Fibroblast of lung (primary cell): ENCODE data around the gene CD8B2. TPM values are rescaled to one million over a fixed set of nuclear protein-coding genes. Genes with fewer than 3 reads are reported as not detected.

Source experiments
- DNase-seq, 2 donors: peaks; one replicate each; pipeline versions ENCODE4 v3.0.0 to v3.0.0-alpha.2; 2010; ENCODE audit warnings: low read depth in 2 of 2
- H2AFZ ChIP-seq: 2 replicates; pipeline ENCODE4 v1.5.1; 2012; ENCODE audit warnings: low read length, control low read depth, inconsistent platforms
- H3K27ac ChIP-seq: 2 replicates; pipeline ENCODE4 v1.5.1; 2011; ENCODE audit warnings: low read length, control low read depth; ENCODE audit not compliant: insufficient read depth
- H3K27me3 ChIP-seq: 2 replicates; pipeline ENCODE4 v1.5.1; 2011; ENCODE audit warnings: mild to moderate bottlenecking, low read length; ENCODE audit not compliant: control insufficient read depth, insufficient read depth
- H3K36me3 ChIP-seq: 2 replicates; pipeline ENCODE4 v1.5.1; 2011; ENCODE audit warnings: low read length; ENCODE audit not compliant: control insufficient read depth, insufficient read depth
- H3K4me1 ChIP-seq: 2 replicates; pipeline ENCODE4 v1.5.1; 2011; ENCODE audit warnings: low read length; ENCODE audit not compliant: control insufficient read depth, insufficient read depth; ENCODE audit errors: extremely low read depth
- H3K4me2 ChIP-seq: 2 replicates; pipeline ENCODE4 v1.5.1; 2011; ENCODE audit warnings: low read length, control low read depth; ENCODE audit not compliant: insufficient read depth; ENCODE audit errors: extremely low read depth
- H3K4me3 ChIP-seq, 4 experiments: fragments of 200-600 bp in 1 of 4; sonication (generic) in 1 of 4; replicated peaks in 1 of 4; 2 replicates each; pipeline ENCODE4 v1.5.1; 2011 to 2016; ENCODE audit warnings: low read length in 4 of 4, low read depth in 3 of 4, mild to moderate bottlenecking in 3 of 4, control low read depth in 2 of 4, inconsistent platforms in 1 of 4, mixed read lengths in 1 of 4; ENCODE audit not compliant: insufficient read depth in 1 of 4; ENCODE audit errors: control extremely low read depth in 1 of 4
- H3K79me2 ChIP-seq: 2 replicates; pipeline ENCODE4 v1.5.1; 2012; ENCODE audit warnings: mild to moderate bottlenecking, low read length, inconsistent platforms; ENCODE audit not compliant: control insufficient read depth, insufficient read depth
- H3K9ac ChIP-seq: 2 replicates; pipeline ENCODE4 v1.5.1; 2011; ENCODE audit warnings: mild to moderate bottlenecking, low read length, control low read depth; ENCODE audit not compliant: insufficient read depth
- H3K9me3 ChIP-seq: 2 replicates; pipeline ENCODE4 v1.5.1; 2012; ENCODE audit warnings: low read depth, low read length; ENCODE audit not compliant: control insufficient read depth, insufficient read depth
- H4K20me1 ChIP-seq: 2 replicates; pipeline ENCODE4 v1.5.1; 2011; ENCODE audit warnings: low read length; ENCODE audit not compliant: control insufficient read depth, insufficient read depth; ENCODE audit errors: extremely low read depth
- EZH2 ChIP-seq: IDR thresholded peaks from 2 replicates; pipeline ENCODE4 v1.5.1; 2012; ENCODE audit warnings: low read length, control low read depth, mild to moderate bottlenecking; ENCODE audit errors: missing control alignments
- polyA plus RNA-seq, 2 donors: library from polyadenylated mRNA; depleted of rRNA in 1 of 2; stranded (reverse) in 1 of 2; unstranded in 1 of 2; fragments of >200 nt; gene quantifications; 2 replicates each; pipeline ENCODE4 v1.2.1, GENCODE V29; 2011 to 2012; ENCODE audit warnings: missing spikeins in 1 of 2
- total RNA-seq: library from RNA; depleted of rRNA; stranded (reverse); fragments of >200 nt; gene quantifications from 2 replicates; pipeline ENCODE4 v1.2.1, GENCODE V29; 2014
- TF ChIP-seq, protein P1 (sequence below), 2 donors: IDR thresholded peaks in 1 of 2; conservative IDR thresholded peaks in 1 of 2; 1 replicate in 1 of 2; 2 replicates in 1 of 2; pipeline ENCODE4 v1.5.1; 2011 to 2012; ENCODE audit warnings: low read length in 2 of 2, control low read depth in 1 of 2, inconsistent platforms in 1 of 2, low read depth in 1 of 2, mild to moderate bottlenecking in 1 of 2

Gene CD8B2
- total and polyA plus RNA-seq, 2 donors (not counting 1 experiment from before 2014, with no cell fraction given): not detected

DNA sequence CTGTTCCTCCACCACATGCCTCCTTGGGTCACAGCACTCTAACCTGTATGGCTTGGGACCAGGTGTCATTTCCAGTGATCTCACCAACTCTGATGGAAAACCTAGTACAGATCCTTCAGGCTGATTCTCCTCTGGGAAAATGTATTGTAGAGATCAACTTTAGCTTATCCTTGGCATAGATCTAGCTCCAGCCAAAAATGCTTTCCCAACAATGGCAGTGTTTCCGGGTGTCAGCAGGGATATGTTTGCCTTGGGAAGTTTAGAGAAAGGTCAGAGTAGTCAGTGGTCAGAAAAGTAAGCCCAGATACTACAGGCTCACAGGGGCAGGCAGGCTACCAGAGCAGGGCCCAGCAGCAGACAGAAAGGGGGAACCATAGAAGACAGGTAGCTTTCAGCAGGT is 73.6 kb downstream of the CD8B2 start:
- H2AFZ ChIP-seq: no peak overlapping the region
- H3K27me3 ChIP-seq: no peaks in the 10 kb centered on the region
- H3K27ac ChIP-seq: no peak overlapping the region
- no peak overlapping the region for H3K4me2 ChIP-seq
- DNase-seq: no peak
- H3K36me3 ChIP-seq: no peaks in the 10 kb centered on the region
- TF ChIP-seq, protein P1, sequence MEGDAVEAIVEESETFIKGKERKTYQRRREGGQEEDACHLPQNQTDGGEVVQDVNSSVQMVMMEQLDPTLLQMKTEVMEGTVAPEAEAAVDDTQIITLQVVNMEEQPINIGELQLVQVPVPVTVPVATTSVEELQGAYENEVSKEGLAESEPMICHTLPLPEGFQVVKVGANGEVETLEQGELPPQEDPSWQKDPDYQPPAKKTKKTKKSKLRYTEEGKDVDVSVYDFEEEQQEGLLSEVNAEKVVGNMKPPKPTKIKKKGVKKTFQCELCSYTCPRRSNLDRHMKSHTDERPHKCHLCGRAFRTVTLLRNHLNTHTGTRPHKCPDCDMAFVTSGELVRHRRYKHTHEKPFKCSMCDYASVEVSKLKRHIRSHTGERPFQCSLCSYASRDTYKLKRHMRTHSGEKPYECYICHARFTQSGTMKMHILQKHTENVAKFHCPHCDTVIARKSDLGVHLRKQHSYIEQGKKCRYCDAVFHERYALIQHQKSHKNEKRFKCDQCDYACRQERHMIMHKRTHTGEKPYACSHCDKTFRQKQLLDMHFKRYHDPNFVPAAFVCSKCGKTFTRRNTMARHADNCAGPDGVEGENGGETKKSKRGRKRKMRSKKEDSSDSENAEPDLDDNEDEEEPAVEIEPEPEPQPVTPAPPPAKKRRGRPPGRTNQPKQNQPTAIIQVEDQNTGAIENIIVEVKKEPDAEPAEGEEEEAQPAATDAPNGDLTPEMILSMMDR (conservative IDR thresholded peaks at IDR 0.05 in 1 of 2, IDR thresholded peaks at IDR 0.05 in 1 of 2; ENCODE audit: low read depth in 1 of 2, low read length in 2 of 2): no peak
- no peak for TF ChIP-seq EZH2
- H3K4me1 ChIP-seq: no peaks in the 10 kb centered on the region
- no peaks in the 10 kb centered on the region for H4K20me1 ChIP-seq
- H3K9ac ChIP-seq: no peak overlapping the region
- no peak overlapping the region for H3K4me3 ChIP-seq
- H3K9me3 ChIP-seq: no peaks in the 10 kb centered on the region
- no peaks in the 10 kb centered on the region for H3K79me2 ChIP-seq

DNA sequence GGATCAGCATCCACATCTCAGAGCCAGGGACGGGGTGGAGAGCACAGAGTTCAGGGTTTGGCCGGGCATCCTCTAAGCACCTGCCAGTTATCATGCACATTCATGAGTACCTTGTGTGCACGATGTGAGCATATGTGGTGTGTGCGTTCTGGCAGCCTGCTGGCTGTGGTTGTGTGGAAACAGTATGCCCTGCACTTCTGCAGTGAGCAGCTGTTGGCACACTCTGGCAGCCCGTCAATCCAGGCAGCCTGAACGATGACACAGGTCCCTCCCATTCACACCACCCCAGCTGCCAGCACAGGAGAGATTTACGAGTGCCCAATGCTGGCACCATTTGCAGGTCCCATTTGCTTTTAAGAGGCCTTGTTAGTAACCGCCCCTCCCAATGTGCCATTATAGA is 74.2 kb downstream of the CD8B2 start:
- Histone ChIP-seq H3K27me3 (no peaks in the 10 kb centered on the region), H3K79me2 (no peaks in the 10 kb centered on the region), H3K9me3 (no peaks in the 10 kb centered on the region), H3K4me3 (no peak overlapping the region), H3K27ac (no peak overlapping the region), H3K36me3 (no peaks in the 10 kb centered on the region), H3K9ac (no peak overlapping the region), H2AFZ (no peak overlapping the region), H4K20me1 (no peaks in the 10 kb centered on the region), H3K4me1 (no peaks in the 10 kb centered on the region), H3K4me2 (no peak overlapping the region)
- TF ChIP-seq, protein P1 (conservative IDR thresholded peaks at IDR 0.05 in 1 of 2, IDR thresholded peaks at IDR 0.05 in 1 of 2; ENCODE audit: low read depth in 1 of 2, low read length in 2 of 2): no peak
- TF ChIP-seq EZH2: no peak
- no peak for DNase-seq

DNA sequence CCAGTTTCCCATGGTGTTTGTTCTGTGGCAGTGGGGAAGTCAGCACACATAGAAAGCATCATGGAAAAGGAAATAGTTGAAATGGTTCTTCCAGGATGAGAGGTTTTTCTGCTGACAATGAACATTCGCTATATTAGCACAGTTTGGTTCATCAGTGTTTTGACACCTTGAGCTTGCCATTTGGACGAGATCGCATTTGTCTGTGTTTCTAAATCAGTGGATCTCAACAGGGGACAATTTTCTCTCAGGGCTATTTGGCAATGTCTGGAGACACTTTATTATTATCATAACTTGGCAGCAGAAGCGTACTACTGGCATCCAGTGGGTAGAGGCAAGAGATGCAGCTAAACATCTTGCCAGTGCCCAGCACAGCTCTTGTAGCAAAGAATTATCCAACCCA is 74.6 kb downstream of the CD8B2 start:
- Histone ChIP-seq H3K79me2 (no peaks in the 10 kb centered on the region), H3K4me3 (no peak overlapping the region), H3K27ac (no peak overlapping the region), H3K27me3 (no peaks in the 10 kb centered on the region), H2AFZ (no peak overlapping the region), H3K4me1 (no peaks in the 10 kb centered on the region), H3K9me3 (no peaks in the 10 kb centered on the region), H3K9ac (no peak overlapping the region), H3K36me3 (no peaks in the 10 kb centered on the region), H4K20me1 (no peaks in the 10 kb centered on the region), H3K4me2 (no peak overlapping the region)
- TF ChIP-seq EZH2: no peak
- TF ChIP-seq, protein P1 (conservative IDR thresholded peaks at IDR 0.05 in 1 of 2, IDR thresholded peaks at IDR 0.05 in 1 of 2; ENCODE audit: low read depth in 1 of 2, low read length in 2 of 2): no peak
- no peak for DNase-seq
